ENCODE data around the gene POC1B.

POC1B gene

GRCh38 chr12:89525824-89526770, at the start of gene POC1B:
Gene POC1B, minus strand, starts transcription at chr12:89526047. Its CDS starts 152 bp downstream, at chr12:89525895.
- DNase-seq (ENCODE audit: low spot score): peak; percentile 89

GRCh38 chr12:89575374-89575773, 49.5 kb upstream of the POC1B start:
- no peak for DNase-seq (ENCODE audit: low spot score)

- no peak for DNase-seq (ENCODE audit: low spot score)
Measured at GRCh38 chr12:89574736-89575208, 48.9 kb upstream of the POC1B start.

- DNase-seq (ENCODE audit: low spot score): no peak
Measured at GRCh38 chr12:89573051-89573810, 47.4 kb upstream of the POC1B start.

DNA sequence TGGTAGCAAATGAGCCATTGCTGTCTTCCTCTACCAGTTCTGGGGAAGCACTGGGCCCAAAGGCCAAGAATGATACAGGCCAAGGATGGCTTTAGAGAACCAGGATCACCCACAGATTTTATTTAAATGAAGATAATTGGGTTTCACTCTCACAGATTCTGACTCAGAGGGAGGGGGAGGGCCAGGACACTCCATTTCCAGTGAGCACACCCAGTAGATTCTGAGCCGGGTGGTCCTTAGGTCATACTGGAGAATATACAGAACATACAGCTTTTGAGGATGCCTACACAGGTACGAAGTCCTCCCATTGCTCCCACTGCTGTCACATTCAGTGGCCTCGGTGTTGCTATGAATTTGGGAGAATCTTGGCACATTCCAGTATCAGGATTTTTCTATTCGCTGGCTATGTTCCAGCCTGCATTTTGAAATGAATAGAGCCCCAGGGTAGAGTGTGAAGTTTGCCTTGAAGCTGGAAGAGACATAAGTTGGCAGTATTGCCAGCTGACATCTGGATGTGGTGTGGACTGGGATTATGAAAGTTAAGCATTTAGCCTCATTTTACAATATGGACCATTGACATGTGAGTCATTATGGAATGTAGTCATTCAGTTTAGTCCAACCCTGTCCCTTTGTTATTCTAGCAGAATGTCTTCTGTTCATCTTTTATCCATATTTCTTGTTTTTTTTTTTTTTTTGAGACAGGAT, 45.8 kb upstream of the POC1B start:
- no peak for DNase-seq (ENCODE audit: low spot score)

GRCh38 chr12:89568484-89568883, 42.6 kb upstream of the POC1B start:
- no peak for DNase-seq (ENCODE audit: low spot score)

GRCh38 chr12:89567691-89568239, 41.9 kb upstream of the POC1B start:
- DNase-seq (ENCODE audit: low spot score): no peak

- no peak for DNase-seq (ENCODE audit: low spot score)
Measured at GRCh38 chr12:89566615-89567014, 40.8 kb upstream of the POC1B start.

DNA sequence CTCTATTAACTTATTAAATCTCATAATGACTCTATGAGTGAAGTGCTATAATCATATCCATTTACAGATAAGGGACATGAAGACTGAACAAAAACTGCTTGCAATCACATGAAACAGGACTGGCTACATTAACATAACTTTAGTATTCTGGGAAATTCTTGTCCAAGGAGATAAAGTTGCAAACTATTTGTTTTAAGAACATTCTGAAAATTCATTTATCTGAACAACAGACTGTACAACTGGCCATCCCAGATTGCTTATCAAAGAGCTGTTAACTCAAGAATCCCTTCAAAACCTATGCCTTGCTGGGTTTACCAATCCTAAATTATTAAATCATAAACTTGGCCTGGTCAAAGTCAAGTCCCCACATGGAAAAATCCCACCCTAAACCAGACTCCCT, 39.2 kb upstream of the POC1B start:
- DNase-seq (ENCODE audit: low spot score): no peak

- DNase-seq (ENCODE audit: low spot score): no peak
Measured at GRCh38 chr12:89559753-89560152, 33.9 kb upstream of the POC1B start.

DNA sequence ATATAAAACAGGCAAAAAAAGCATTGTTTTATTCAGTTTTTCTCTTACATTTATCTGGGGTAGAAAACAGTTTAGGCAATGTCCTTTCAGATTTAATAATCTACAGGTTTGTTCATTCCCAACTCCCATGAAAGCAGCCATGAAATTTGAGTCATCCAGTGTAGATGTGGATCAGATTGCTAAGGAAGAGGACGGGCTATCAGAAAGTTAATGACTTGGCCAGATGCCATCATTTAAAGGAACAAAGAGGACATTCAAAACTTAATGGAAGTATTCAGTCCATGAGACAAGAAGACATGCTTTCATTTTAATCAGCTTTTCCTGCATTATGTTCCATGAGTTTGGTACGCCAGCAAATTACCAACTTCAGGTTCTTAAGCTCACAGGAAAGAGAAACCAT, 31.1 kb upstream of the POC1B start:
- no peak for DNase-seq (ENCODE audit: low spot score)

- no peak for DNase-seq (ENCODE audit: low spot score)
Measured at GRCh38 chr12:89552376-89552775, 26.5 kb upstream of the POC1B start.

GRCh38 chr12:89551747-89552146, 25.9 kb upstream of the POC1B start:
- DNase-seq (ENCODE audit: low spot score): no peak

DNA sequence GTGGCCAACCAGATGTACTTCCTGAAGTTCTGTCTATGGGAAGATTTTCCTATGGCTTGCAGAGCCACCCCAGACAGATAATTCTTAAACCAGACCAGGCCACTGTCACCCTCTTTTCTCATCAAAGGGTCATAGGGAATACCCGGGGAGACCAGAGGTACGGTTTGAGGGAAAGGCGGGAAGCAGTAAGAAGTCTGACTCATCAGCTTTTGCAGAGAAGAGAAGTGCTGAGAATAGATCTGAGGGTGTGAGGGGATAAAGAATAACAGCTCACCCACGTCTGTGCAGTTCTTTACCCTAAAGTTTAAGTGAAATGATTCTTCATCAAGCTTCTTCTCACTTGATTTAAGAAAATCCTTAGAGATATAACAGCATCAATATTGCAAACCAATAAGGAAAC, 21.3 kb upstream of the POC1B start:
- DNase-seq (ENCODE audit: low spot score): no peak

DNA sequence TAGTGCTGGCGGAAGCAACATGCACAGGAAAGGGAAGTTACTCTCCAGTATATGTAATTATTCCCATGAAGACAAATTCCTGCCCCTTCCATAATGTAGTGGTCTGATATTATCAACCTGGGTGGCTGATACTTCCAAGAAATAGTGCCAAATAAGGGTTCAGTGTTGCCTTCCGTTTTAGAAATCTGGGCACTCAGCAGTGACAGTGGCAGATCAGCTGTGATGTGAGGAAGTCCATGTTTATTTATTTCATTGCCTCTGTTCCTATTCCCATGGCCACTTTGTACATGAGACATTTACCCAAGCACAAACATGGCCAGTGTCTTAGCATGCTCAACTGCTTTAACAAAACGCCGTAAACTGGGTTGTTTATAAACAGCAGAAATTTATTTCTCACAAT, 20.3 kb upstream of the POC1B start:
- no peak for DNase-seq (ENCODE audit: low spot score)

DNA sequence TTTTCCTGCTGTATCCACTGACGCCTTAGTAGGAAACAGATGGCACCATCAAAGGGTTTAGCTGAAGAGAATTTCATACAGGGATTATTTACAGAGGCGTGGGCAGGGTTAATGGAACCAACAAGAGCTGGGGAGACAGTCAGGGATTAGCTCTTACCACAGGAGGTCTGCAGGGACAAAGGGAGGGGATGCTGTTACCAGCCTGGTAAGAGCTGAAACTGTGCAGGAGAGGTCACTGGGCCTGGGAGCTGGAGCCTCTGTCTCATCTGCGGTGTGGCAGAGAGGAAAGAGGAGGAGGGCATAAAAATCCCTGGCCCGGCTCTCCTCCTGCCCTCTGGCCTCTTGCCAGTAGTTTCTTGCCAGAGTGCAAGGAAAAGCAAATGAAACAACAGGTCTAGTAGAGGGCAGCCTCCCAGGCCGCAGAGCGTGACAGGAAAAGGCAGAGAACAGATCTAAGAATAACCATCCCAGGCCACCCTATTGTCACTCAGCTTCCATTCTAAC, 18.9 kb upstream of the POC1B start:
- DNase-seq (ENCODE audit: low spot score): no peak

GRCh38 chr12:89544022-89544421, 18.2 kb upstream of the POC1B start:
- DNase-seq (ENCODE audit: low spot score): no peak

DNA sequence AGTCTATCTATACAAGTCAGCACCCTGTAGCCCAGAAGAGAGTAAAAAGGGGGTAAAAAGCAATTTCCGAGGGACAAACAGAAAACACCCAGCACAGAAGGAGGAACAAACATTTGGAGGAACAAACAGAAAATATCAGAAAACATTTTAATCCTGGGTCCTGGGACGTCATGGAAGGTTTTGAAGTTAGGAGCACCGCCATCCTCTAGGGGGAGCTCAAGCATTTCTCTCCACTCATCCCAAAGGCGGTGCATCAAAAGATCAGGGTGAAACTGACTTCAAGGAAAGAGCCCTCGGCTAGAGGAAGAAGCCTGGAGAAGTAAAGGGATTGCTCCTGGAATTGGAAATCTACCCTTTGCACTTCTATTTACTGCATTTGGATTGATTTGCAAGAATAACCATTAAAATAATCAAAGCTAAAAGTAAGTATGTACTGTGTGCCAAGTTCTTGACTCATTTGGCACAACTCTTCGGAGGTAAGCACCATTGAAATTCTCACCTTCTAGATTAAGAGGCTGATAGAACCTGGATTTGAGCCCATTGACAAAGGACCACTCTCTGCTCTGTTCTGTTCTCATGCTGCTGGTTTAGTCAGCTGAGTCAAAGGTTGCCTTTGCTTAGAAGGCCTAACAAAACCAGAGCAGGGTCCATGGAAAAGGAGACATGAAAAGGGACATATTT, 17.2 kb upstream of the POC1B start:
- peak; percentile 81 for DNase-seq (ENCODE audit: low spot score)

DNA sequence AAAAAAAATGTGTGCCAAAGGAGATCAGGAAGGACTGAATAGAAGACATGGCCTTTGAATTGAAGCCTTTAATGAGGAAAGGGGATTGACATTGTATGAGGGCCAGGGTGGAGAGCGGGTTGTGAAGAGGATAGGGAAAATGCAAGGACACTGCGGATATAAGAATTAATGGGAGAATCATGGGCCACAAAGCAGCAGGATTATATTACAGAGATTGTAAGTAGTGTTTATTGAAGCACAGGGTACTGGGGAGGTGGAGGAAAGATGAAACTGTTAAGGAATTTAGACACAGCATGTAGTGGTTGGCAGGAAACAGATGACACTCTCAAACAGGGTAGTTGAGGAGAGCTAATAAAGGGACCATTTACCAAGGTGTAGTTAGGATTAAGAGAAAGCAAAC, 16.4 kb upstream of the POC1B start:
- no peak for DNase-seq (ENCODE audit: low spot score)

- no peak for DNase-seq (ENCODE audit: low spot score)
Measured at GRCh38 chr12:89540586-89540985, 14.7 kb upstream of the POC1B start.

All from RKO (cell line).